Fibroblast of mammary gland (primary cell): ENCODE data around the gene CIB2.

ENCODE experiments used
- DNase-seq: peaks from one replicate; pipeline ENCODE4 v3.0.0-alpha.2; 2010; ENCODE audit warnings: low read depth
- H3K4me3 ChIP-seq: 2 replicates; pipeline ENCODE4 v1.5.1; 2011; ENCODE audit warnings: low read depth, mild to moderate bottlenecking, low read length, moderate library complexity; ENCODE audit not compliant: control insufficient read depth
- TF ChIP-seq, protein P1 (sequence below): conservative IDR thresholded peaks from 2 replicates; pipeline ENCODE4 v1.5.1; 2011; ENCODE audit warnings: low read depth, low read length, inconsistent platforms; ENCODE audit not compliant: control insufficient read depth, insufficient read depth

The CIB2 gene

DNA sequence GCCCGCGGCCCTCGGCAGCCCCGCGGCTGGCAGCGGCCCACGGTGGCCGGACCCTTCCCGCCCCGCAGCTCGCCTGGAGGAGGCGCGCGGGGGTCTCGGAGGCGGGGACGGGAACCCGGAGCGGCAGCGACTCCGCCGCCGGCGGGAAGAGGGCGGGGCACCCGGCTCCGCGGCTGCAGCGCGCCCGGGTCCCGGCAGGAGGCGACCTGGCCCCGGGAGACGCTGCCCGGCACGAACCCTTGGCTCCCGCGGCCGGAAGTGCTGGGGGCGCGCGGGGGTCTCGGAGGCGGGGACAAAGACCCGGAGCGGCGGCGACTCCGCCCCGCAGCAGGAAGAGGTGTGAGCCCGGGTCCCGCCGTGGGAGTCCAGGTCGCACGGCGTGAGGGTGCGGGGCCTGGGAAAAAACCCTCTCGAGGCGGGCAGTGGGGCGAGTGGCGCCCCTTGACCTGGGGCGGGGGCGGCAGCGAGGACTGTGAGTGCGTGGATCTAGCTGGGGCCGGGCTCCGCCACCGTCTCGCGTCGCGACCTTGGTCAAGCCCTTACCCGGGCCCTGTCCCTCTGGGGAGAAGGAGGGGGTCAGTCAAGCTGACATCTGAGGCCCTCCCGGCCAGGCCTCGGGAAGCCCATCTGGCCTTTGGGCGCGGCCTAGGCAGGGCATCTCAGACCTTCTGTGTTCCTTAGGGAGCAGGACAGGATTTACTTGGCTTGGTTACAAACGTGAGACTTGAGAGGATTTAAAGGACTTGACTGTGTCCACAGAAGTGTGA, at the start of gene CIB2:
Gene CIB2, minus strand, starts transcription at position 151 of the 767 bp plus-strand sequence. CDS start 230 bp downstream, outside the sequence.
- TF ChIP-seq, protein P1, sequence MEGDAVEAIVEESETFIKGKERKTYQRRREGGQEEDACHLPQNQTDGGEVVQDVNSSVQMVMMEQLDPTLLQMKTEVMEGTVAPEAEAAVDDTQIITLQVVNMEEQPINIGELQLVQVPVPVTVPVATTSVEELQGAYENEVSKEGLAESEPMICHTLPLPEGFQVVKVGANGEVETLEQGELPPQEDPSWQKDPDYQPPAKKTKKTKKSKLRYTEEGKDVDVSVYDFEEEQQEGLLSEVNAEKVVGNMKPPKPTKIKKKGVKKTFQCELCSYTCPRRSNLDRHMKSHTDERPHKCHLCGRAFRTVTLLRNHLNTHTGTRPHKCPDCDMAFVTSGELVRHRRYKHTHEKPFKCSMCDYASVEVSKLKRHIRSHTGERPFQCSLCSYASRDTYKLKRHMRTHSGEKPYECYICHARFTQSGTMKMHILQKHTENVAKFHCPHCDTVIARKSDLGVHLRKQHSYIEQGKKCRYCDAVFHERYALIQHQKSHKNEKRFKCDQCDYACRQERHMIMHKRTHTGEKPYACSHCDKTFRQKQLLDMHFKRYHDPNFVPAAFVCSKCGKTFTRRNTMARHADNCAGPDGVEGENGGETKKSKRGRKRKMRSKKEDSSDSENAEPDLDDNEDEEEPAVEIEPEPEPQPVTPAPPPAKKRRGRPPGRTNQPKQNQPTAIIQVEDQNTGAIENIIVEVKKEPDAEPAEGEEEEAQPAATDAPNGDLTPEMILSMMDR: peak; percentile 16
- peak within 1 kb of the TSS; percentile 57 for H3K4me3 ChIP-seq
- DNase-seq: peak; percentile 25

DNA sequence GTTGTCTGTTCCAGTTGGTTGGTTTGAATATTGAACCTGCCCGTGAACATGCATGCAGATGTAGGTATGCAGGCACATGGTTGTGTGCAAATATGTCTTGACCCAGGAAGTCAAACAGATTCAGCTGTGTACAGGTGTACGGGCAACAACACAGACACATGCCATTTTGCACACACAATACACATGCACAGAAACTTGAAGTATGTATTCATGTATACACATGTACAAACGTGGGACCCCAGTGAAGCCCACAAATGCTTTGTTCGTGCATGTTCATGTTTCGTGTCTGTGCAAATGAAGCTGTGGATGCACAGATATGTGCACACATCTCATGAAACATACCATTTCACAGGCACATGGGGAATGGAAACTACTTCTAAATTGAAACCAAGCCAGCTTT, 48.7 kb upstream of the CIB2 start:
- no peak for DNase-seq
- H3K4me3 ChIP-seq: no peak overlapping the region
- TF ChIP-seq, protein P1: no peak

DNA sequence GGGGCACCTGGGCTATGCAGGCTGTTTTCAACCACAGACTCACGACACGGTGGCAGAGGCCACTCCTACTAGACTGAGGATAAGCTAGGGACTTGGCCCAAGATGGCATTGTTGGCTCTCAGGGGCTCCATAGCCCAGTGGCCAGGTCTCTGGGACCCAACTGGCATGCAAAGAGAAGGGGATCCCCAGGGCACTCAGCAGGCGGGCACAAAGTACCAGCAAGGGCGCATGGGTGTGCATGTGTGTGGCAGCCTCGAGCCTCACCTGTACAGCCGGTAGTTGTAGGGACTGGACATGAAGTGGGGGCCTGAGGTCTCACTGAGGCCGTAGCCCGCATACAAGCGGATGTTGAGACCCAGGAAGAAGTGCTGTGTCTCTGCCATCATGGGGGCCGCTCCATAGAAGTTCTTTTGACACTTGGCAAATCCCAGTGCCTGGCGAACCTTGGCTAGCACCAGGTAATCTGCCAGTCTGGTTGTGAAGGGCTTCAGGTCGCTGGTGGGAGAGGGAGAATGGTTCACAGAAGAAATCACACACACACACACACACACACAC, 48.1 kb upstream of the CIB2 start:
- no peak overlapping the region for H3K4me3 ChIP-seq
- TF ChIP-seq, protein P1: no peak
- DNase-seq: no peak

DNA sequence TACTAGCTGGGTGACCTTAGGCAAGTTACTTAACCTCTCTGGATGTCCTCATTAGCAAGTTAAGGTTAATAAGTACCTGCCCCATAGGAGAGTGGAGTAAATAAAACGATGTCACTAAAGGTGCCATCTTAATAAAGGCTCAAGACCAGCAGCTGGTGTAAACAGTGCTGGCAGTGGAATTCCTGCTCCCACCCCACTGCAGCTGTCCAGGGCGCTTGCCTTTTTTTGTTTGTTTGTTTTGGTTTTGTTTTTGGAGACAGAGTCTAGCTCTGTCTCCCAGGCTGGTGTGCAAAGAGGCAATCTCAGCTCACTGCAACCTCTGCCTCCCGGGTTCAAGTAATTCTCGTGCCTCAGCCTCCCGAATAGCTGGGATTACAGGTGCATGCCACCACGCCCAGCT, 46.8 kb upstream of the CIB2 start:
- TF ChIP-seq, protein P1: no peak
- H3K4me3 ChIP-seq: no peak overlapping the region
- DNase-seq: no peak

DNA sequence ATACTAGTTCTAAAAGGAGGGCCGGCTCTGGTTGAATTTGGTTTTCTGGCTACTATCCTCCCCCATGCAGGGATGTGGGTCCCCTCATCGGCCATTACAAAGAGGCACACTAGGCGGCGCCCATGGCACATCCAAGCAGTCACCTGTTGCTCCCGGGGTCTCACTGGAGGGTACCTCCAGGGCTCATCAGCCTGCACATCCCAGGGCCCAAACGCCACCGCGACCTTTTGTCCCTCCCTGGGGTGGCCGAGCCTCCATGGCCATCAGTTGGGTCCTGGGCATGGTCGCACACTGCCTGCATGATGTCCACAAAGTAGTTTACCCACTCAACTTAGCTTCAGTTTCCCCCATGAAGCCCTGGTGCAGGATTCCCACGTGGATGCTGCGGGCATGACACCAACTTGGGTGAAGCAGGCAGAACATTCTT, 46.2 kb upstream of the CIB2 start:
- no peak overlapping the region for H3K4me3 ChIP-seq
- TF ChIP-seq, protein P1: peak; percentile 62
- peak; percentile 10 for DNase-seq

DNA sequence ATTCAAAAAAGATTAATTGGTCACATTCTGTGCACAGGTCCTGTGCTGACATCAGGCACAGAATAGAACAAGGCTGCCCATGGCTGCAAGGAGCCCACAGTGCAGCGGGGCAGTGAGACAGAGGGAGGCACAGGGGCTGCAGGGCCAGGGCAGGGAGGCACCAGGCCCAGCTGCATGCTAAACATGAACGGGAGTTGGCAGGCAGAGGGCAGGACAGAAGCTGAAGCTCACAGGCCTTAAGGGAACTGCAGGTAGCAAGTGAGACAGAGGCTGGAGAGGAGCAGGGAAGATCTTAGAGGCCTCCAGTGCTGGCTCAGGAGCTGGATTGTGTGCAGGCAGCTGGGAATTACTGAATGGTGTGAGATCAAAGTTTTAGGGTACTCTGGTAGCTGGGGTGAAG, 44.1 kb upstream of the CIB2 start:
- DNase-seq: no peak
- TF ChIP-seq, protein P1: no peak

More for the DNA sequence above, 44.1 kb upstream of the CIB2 start:
- H3K4me3 ChIP-seq: no peak overlapping the region
